ENCODE data around the gene ERC1. TPM values are rescaled to one million over a fixed set of nuclear protein-coding genes. Genes with fewer than 3 reads are reported as not detected.

Gene ERC1
- total RNA-seq, 1 experiment from 2014 or later: 40.4 TPM

DNA sequence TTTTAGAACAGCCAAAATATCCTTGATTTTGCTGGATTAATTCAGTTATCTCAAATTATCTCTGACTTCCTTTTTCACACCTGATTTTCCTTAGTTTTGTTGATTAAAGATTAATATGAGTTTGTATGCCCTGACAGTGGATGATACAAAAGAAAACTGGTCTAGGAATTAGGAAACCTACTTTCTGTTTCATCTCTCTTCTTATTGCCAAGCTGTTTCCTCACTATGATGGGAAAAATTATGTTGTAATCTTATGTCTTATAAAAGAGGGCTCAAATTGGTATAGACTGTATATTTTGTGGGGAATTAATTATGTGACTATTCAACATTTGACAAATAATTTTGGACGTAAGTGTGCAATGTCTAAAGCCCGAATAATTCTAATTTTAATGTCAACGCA lies 331.8 kb downstream of the ERC1 start:
- TF ChIP-seq, protein P1, sequence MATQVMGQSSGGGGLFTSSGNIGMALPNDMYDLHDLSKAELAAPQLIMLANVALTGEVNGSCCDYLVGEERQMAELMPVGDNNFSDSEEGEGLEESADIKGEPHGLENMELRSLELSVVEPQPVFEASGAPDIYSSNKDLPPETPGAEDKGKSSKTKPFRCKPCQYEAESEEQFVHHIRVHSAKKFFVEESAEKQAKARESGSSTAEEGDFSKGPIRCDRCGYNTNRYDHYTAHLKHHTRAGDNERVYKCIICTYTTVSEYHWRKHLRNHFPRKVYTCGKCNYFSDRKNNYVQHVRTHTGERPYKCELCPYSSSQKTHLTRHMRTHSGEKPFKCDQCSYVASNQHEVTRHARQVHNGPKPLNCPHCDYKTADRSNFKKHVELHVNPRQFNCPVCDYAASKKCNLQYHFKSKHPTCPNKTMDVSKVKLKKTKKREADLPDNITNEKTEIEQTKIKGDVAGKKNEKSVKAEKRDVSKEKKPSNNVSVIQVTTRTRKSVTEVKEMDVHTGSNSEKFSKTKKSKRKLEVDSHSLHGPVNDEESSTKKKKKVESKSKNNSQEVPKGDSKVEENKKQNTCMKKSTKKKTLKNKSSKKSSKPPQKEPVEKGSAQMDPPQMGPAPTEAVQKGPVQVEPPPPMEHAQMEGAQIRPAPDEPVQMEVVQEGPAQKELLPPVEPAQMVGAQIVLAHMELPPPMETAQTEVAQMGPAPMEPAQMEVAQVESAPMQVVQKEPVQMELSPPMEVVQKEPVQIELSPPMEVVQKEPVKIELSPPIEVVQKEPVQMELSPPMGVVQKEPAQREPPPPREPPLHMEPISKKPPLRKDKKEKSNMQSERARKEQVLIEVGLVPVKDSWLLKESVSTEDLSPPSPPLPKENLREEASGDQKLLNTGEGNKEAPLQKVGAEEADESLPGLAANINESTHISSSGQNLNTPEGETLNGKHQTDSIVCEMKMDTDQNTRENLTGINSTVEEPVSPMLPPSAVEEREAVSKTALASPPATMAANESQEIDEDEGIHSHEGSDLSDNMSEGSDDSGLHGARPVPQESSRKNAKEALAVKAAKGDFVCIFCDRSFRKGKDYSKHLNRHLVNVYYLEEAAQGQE (IDR thresholded peaks at IDR 0.05; ENCODE audit: insufficient read depth in 1 of 2, low read depth in 2 of 2, low read length in 1 of 2): no peak
- TF ChIP-seq POLR2AphosphoS5 (IDR thresholded peaks at IDR 0.05; ENCODE audit: low read depth, low read length): no peak
- no peak for TF ChIP-seq TCF7L2 (IDR thresholded peaks at IDR 0.05; ENCODE audit: low read depth, low read length)
- no peaks in the 10 kb centered on the region for H3K27me3 ChIP-seq (ENCODE audit: control insufficient read depth, insufficient read depth, low read length)
- in situ Hi-C loops (cut with HindIII; ENCODE audit: low pct_unique_long_range_greater_than_20kb, low sequenced_read_pairs): no loop called here
- no peaks in the 10 kb centered on the region for H3K9me3 ChIP-seq (ENCODE audit: control insufficient read depth, insufficient read depth, low read depth, low read length)
- ChIA-PET POLR2A (no interaction called here), CTCF (interaction anchor here (0.6 kb wide), 1 partner anchor 335 kb away, joined by 7 read pairs; no protein-coding TSS in a partner anchor)
- no peak for ATAC-seq
- peaks cover 15% of the 10 kb centered on the region for H3K4me1 ChIP-seq (ENCODE audit: control insufficient read depth, insufficient read depth, low read length)
- no peaks in the 10 kb centered on the region; the same call in 1 of the 2 replicates for H3K36me3 ChIP-seq (ENCODE audit: control insufficient read depth, insufficient read depth, low read length)
- BruUV-seq (replicated peaks): no TSS peak
- DNase-seq (ENCODE audit: low read depth, low spot score): no peak
- H3K4me3 ChIP-seq (ENCODE audit: low read depth in 2 of 2, low read length in 2 of 2): no peak overlapping the region
- H3K27ac ChIP-seq (ENCODE audit: low read length): peak overlapping the region; percentile 17; the same call in 1 of the 2 replicates
- intact Hi-C loops (cut with micrococcal nuclease; ENCODE audit: unreplicated experiment): no loop called here

DNA sequence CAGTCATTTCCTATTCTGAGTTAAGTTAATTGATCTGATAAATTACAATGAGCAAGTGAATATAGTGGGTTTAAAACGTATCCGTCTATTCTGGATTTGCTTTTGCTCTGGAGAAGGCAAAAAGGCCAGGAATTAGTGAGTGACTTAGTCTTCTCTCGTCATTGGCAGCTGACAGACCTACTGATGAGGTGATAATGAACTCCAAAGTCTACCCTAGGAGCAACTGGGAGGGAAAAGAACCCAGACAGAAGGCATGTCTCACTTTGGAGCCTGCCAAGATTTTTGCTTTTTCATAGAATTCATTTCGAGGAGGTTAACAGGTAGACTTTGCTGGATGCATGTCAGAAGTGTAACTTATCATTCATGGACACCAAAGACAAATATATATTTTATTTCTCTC lies 333.1 kb downstream of the ERC1 start:
- Histone ChIP-seq H3K9me3 (ENCODE audit: control insufficient read depth, insufficient read depth, low read depth, low read length) (no peaks in the 10 kb centered on the region), H3K27me3 (ENCODE audit: control insufficient read depth, insufficient read depth, low read length) (no peaks in the 10 kb centered on the region), H3K36me3 (ENCODE audit: control insufficient read depth, insufficient read depth, low read length) (no peaks in the 10 kb centered on the region; the same call in 1 of the 2 replicates), H3K4me3 (ENCODE audit: low read depth in 2 of 2, low read length in 2 of 2) (no peak overlapping the region), H3K27ac (ENCODE audit: low read length) (peak overlapping the region; percentile 66), H3K4me1 (ENCODE audit: control insufficient read depth, insufficient read depth, low read length) (peaks cover 6% of the 10 kb centered on the region; the same call in 1 of the 2 replicates)
- in situ Hi-C loops (cut with HindIII; ENCODE audit: low pct_unique_long_range_greater_than_20kb, low sequenced_read_pairs) (no loop called here), intact Hi-C loops (cut with micrococcal nuclease; ENCODE audit: unreplicated experiment) (no loop called here)
- no peak for ATAC-seq
- BruUV-seq (replicated peaks): no TSS peak
- POLR2A ChIA-PET: no interaction called here
- DNase-seq (ENCODE audit: low read depth, low spot score): no peak
- TF ChIP-seq TCF7L2 (IDR thresholded peaks at IDR 0.05; ENCODE audit: low read depth, low read length) (no peak), SIN3A (IDR thresholded peaks at IDR 0.05; ENCODE audit: borderline replicate concordance, insufficient read depth, low read depth, low read length) (no peak)
- TF ChIP-seq, protein P2, sequence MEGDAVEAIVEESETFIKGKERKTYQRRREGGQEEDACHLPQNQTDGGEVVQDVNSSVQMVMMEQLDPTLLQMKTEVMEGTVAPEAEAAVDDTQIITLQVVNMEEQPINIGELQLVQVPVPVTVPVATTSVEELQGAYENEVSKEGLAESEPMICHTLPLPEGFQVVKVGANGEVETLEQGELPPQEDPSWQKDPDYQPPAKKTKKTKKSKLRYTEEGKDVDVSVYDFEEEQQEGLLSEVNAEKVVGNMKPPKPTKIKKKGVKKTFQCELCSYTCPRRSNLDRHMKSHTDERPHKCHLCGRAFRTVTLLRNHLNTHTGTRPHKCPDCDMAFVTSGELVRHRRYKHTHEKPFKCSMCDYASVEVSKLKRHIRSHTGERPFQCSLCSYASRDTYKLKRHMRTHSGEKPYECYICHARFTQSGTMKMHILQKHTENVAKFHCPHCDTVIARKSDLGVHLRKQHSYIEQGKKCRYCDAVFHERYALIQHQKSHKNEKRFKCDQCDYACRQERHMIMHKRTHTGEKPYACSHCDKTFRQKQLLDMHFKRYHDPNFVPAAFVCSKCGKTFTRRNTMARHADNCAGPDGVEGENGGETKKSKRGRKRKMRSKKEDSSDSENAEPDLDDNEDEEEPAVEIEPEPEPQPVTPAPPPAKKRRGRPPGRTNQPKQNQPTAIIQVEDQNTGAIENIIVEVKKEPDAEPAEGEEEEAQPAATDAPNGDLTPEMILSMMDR (IDR thresholded peaks at IDR 0.05): no peak
- CTCF ChIA-PET: no interaction called here

DNA sequence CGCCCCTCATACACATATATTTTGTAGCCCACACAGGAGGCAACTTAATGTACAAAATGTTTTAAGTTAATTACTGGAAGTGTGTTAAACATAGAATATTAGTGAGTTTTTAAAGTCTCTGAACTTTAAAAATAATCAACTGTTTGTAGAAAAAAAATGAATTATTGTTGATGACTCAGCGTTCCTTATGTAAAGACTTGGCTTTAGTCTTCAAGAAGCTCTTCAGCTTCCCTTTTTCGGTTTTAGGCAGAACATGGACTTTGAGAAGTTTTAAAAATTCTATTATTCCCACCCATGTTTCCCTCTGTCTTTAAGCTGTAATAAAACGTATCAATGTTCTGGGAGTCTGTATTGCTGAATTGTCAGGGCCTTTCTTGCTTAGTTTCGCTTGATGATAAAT lies 333.9 kb downstream of the ERC1 start:
- BruUV-seq (replicated peaks): no TSS peak
- Histone ChIP-seq H3K4me3 (ENCODE audit: low read depth in 2 of 2, low read length in 2 of 2) (no peak overlapping the region), H3K4me1 (ENCODE audit: control insufficient read depth, insufficient read depth, low read length) (no peaks in the 10 kb centered on the region; the same call in 1 of the 2 replicates), H3K9me3 (ENCODE audit: control insufficient read depth, insufficient read depth, low read depth, low read length) (no peaks in the 10 kb centered on the region), H3K36me3 (ENCODE audit: control insufficient read depth, insufficient read depth, low read length) (no peaks in the 10 kb centered on the region; the same call in 1 of the 2 replicates), H3K27ac (ENCODE audit: low read length) (peak overlapping the region; percentile 66), H3K27me3 (ENCODE audit: control insufficient read depth, insufficient read depth, low read length) (no peaks in the 10 kb centered on the region)
- ATAC-seq: no peak
- TF ChIP-seq SIN3A (IDR thresholded peaks at IDR 0.05; ENCODE audit: borderline replicate concordance, insufficient read depth, low read depth, low read length): no peak
- TF ChIP-seq TCF7L2 (IDR thresholded peaks at IDR 0.05; ENCODE audit: low read depth, low read length): no peak
- TF ChIP-seq, protein P2 (IDR thresholded peaks at IDR 0.05): no peak
- no peak for TF ChIP-seq POLR2AphosphoS5 (IDR thresholded peaks at IDR 0.05; ENCODE audit: low read depth, low read length)
- TF ChIP-seq, protein P1 (IDR thresholded peaks at IDR 0.05; ENCODE audit: insufficient read depth in 1 of 2, low read depth in 2 of 2, low read length in 1 of 2): no peak
- in situ Hi-C loops (cut with HindIII; ENCODE audit: low pct_unique_long_range_greater_than_20kb, low sequenced_read_pairs) (no loop called here), intact Hi-C loops (cut with micrococcal nuclease; ENCODE audit: unreplicated experiment) (no loop called here)
- CTCF ChIA-PET: interaction anchor here (0.6 kb wide), 1 partner anchor 1189 kb away, joined by 3 read pairs; no protein-coding TSS in a partner anchor
- DNase-seq (ENCODE audit: low read depth, low spot score): no peak
- POLR2A ChIA-PET: no interaction called here
